EH (cell line): Measurements from ENCODE around the gene PACRGL.

Experiments used
- DNase-seq: peaks from one replicate; pipeline ENCODE4 v3.0.0-alpha.2; 2015; ENCODE audit warnings: low read depth

PACRGL gene

DNA sequence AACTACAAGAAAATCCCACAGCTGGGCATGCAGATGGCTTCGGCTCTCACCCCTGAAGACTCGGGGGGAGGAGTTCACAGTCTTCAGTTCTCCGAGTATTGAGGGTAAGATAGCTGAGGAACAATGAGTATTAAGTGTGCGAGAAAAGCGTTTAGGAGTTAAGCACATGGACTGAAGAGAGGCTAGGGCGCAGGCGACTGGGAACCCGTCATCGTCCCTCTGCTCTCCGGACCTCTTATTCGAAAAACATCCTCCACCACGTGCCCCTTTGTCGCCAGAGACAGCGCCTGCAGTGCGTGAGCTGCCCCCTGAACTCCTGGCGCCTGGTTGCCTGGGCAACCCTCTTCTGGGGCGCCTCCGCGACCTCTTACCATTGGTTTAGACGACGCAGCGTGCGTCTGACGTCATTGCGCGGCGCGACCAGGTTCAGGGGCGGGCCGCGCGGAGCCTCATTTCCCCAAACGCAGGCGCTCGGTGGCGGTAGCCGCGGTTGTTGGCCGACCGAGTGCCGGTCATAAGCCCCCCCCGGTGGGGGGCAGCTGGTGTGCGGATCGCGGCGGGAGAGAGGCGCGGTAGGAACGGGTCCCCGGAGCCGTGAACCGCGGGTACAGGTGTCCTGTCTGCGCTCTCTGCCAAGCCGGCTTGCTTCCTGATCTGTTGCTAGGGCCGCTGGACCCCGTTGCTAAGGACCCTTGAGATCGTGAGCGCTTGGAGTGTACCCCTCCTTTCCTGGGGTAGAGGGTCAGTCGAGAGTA, at the start of gene PACRGL:
Gene PACRGL, plus strand, starts transcription at position 452 of the 755 bp plus-strand sequence. CDS start 4,024 bp downstream, outside the sequence.
- peak; percentile 94 for DNase-seq

DNA sequence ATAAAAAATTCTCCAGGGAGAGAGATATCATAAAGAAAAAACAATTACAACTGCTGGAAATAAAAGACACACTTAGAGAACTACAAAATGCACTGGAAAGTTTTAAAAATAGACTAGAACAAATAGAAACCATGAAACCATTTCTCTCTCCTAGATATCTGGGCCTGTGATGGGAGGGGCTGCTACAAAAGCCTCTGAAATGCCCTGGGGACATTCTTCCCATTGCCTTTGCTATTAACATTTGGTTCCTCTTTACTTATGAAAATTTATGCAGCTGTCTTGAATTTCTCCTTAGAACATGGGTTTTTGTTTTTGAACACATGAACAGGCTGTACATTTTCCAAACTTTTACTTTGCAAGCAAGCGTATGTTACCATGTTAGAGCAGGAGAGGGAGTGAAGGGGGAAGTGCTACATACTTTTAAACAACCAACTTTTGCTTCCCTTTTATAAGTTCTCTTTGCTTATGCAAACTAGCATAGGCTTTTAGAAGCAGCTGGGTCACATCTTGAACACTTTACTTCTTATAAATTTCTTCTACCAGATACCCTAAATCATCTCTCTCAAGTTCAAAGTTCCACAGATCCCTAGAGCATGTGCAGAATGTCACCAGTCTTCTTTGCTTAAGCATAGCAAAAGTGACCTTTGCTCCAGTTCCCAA, 47.9 kb upstream of the PACRGL start:
- DNase-seq, result peak; percentile 16

DNA sequence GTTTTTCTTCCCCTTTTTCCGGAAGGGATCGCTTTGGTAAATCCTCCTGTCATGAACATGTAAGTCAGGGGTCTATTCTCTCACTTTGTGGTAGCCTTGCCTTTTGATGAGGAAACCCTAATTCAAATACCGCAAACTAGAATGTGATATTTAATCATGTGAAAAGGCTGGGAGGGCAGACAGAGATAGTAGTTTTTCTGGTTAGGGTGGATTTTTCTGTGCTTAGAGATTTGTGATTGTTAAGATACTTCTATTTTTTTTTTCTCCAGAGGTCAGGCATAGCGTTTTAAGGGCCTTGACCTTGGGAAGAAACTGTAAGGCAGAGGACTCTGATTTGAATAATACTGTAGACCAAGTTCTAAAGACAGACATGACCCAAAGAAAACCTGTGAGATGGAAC, 41.8 kb upstream of the PACRGL start:
- no peak for DNase-seq

DNA sequence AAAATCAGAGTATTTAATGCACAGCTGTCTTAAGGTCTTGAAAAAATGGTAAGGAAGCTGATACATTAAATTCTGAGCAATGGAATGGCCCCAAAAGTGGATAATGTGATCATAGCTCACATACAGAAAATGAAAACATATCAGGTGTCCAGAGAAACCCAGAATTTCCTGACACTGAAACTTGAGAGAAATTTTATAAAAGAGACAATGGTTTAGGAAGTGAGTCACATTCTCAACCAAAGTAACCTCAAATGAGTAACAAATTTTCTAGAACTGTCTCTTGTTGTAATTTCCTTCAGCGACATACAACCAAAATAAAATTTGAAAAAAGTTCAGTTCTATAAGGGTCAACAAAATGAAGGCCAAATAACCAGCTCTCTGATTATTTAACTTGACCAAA, 37.4 kb upstream of the PACRGL start:
- no peak for DNase-seq

DNA sequence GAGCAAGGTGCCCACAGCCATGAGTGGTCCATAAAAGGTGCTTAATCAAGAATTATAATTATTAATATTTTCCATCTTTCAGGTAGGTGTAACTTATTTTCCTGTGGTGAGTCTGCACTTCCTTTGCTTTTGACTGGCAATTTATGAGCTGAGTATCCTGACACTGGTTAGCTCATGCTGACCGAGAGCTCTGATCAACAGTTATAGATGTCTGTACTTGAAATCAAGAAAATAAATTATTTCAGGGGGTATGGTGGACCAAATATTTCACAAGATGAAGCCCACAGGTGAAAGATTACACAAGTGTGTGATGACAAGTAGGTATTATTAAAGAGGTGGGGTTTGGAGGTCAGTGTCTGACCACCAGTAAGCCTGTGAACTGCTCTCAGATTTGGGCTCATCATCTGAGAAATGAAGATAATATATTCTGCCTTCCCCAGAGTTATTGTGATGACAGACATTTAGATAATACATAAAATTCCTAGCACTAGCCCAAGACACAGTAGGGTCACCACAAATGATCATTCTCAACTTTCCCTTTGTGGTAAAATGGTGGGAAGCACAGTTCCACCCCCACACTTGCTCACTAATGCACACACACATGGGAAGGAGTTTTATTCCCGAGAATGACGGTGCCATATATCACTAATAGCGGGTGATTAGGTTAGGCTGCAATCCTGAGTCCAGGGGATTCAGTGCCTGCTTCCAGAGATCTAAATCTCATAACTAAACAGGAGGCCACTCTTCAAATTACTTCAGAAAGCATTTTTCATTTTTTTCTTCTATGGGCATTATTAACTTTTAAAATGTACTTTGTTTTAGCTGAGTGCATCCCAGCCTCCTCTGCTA, 34.0 kb upstream of the PACRGL start:
- DNase-seq, result no peak

DNA sequence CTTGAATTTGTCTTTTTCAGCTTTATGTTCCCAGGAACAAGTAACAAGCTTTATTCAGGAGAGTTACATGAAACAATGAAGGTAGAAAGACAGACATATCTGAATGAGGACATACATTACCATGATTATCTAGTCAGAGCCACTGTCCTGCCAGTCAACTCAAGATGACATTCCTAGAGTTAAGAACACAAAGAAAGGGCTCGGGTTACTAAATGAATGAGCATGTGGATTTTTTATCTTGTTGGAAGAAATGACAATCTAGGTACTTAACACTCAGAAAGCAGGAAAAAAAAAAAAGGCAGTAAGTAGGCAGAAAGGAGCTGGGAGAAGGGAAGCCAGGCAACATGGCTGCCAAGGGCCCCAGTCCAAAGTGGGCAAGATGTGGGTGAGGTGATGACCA, 28.0 kb upstream of the PACRGL start:
- DNase-seq, result no peak

DNA sequence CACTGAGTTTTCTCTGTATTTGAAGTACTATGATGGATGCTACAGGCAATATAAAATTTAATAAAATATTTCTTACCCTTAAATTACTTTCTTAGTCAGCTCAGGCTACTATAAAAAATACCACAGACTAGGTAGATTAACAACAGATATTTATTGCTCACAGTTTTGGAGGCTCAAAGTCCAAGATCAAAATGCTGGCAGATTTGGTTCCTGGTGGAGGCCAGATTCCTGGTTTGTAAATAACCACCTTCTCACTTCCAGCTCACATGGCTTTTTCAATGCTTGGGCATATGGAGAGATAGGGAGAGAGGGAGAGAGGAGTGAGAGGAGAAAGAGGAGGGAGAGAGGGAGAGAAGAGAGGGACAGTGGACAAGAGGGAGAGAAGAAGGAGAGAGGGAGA, 24.5 kb upstream of the PACRGL start:
- DNase-seq, result no peak

DNA sequence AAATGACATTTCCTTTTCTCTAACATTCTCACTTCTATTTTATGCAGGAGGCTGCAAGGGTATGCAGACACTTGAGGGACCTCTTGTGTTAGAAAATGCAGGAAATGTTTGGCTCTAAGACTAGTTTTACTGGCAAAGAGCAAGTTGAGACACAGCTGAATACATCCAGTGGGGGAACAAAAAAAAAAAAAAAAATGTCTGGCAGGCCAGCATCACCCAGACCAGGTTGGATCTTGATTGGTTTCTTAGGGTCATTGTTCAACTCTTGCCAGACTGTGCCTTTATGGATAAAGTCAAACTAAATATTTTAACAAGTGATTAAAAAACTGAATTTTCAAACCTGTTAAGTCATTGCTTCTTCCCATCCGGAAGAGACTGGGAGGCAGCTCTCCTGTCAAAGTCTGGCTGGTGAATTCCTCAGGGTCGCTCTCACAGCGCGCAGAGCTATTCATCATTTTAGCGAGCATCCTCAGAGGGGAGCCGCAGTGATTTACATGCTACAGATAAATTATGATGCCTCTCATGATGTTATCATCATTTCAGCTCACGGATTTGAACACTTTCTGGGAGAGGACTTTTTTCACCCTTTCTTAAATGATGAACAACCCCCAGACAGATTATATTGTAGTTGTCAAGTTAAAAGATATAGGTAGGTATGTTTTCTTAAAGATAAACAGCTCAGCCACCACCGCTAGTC, 23.6 kb upstream of the PACRGL start:
- no peak for DNase-seq

DNA sequence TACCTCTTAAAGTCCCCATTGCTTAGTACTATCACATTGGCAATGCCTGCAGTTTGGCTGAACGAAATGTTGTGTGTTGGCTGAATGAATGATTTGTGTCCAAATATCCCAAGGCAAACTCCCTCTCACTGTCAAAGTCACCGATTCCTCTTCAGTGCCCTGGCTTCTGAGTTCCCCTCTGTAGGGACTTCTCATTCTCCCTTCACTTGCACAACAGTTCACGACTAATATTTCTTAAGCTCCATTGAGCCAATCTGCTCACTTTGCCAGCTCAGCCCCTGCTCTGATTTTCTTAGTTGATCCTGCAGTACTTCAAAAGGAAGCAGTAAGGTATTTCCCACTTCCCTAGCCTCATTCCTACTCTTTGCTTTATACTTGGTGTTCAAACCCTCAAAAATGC, 21.9 kb upstream of the PACRGL start:
- DNase-seq, result no peak

DNA sequence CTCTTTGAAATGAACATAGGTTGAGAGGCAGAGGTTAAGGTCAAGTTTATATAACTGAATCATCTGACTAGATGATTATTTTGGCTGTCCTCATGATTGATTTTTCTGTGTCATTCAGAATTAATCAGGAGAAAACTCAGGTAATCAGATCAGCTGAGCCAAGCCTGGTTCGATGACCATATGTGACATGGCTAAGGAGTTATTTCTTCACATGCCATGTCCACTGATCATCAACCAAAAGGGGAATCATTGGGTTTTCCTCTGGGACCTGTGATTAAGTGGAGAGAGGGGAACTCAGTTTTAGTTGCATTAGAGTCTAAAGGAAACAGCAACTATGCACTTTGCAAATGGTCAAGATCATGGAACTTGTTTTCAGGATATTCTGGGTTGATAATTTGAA, 20.3 kb upstream of the PACRGL start:
- DNase-seq, result no peak

DNA sequence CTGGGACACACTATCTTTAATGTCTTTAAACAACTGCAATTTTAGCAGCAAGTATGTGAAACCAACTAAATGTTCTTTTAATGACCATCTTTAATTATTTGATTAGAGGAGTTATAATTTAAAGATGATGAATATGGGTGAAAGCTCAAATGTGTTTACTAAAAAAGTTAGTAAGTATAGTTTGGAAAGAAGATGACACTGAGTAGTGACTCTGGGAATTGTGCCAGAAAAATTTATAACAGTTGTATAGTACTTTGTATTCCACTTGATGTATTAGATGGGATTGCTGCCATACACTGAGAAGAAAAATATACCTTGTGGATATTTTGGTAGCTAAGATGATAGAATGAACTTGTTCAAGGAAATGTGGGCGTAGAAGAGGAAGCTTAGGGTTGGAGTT, 19.5 kb upstream of the PACRGL start:
- DNase-seq, result no peak

DNA sequence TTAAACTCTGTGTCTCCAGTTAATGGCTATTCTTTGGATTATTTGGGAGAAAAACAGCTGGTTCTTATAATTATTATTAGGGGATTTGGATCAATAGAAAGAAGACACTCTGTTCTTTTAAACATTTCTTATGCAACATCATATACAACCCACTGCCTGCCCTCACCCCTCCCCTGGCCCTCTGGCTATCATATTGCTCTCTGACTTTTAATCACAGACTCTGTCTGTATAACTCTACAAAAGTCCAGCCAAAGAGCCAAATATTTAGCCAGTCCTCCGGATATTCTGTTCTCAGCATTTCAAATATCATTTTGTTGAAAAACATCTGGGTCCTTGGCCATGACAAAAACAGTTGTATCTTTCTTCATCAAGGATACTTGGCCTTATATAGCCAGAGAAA, 19.0 kb upstream of the PACRGL start:
- DNase-seq, result no peak

DNA sequence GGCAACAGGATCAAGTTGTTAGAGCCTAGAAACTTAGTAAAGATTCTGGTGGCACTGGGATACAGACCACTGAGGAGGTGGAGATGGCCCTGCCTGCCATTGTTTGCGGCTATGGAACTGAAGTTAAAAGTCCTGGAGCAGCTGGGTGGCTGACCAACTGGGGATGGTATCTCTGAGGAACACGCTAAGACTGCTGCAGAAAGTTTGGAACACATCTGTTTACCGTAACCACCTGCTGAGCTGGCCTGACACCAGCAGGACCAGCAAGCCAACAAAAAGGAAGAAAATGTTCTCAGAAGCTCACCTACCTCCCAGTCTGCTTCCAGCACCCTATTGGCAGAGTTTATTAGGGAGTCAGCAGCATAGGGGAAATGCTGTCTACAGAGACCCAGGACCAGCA, 17.4 kb upstream of the PACRGL start:
- no peak for DNase-seq

DNA sequence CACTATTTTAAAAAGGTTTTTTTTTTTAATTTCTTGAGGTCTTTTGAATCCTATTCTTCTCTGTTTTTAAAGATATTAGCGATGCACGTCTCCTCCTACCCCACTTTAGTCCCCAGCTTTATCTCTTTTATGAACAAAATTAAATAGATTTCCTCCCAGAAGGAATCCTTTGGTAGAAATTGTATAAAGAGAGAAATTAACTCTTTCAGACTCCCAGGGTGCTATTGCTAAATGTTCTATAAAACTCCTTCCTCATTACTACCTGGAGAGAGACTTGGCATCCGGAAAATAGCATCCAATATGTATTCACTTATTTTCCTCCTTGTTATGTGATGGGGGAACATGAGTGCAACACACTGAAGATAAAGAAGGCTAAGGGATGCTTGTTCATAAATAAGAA, 16.5 kb upstream of the PACRGL start:
- no peak for DNase-seq

DNA sequence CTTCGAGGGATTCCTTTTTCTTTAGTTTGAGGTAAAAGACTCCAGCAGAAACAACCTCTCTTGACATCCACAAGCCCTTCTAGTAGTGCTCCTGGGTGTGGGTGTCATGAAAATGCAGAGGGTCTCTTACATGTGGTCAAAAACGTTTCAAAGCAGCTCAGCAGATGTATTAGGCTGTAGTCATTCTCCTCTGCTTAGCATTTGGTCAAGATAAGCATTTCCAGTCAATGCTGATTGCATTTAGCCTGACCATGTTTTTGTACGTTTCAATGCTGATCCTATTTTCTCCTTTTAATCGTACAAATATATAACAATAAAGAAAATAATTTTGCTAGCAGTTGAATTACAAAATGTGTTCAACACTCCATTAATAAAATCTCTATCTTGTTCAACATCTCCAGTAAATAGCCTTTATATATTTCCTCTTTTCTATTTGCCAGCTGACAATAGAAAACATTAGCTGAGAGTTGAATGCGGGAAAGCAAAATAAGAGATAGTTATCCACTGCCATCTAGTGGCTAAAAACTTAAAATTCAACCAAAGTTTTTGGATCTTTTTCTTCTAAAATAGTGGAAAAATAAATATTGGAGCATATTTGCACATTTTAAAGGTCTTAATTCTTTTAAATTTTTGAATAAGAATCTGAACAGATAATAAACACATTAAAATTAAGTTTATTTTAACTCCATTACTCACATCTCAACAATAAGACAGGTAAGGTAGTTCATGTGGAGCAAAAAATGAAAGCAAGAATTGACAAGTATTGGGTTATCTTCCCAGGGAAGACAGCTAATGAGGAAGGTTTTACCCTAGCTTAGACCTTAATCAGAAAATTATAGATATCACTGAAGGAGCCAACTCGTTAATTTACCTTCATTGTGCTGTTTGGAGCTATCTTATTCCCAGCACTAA, 15.2 kb upstream of the PACRGL start:
- peak; percentile 37 for DNase-seq

DNA sequence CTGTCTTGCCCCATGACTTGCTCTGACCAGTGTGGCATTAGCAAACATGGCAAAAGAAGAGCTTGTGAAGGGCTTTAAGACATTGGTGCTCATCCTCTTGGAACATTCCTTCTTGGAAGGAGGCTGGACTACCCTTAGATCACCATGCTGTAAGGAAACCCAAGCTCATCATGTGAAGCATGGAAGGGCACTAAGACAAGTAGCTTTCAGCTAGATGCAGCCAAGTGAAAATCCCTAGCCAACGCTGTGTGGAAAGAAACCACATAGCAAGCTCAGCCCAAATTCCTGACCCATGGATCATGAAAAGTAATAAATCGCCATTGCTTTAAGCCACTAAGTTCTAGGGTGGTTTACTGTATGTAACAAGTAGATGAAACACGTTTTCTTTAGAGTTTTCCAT, 12.4 kb upstream of the PACRGL start:
- DNase-seq, result peak; percentile 77

DNA sequence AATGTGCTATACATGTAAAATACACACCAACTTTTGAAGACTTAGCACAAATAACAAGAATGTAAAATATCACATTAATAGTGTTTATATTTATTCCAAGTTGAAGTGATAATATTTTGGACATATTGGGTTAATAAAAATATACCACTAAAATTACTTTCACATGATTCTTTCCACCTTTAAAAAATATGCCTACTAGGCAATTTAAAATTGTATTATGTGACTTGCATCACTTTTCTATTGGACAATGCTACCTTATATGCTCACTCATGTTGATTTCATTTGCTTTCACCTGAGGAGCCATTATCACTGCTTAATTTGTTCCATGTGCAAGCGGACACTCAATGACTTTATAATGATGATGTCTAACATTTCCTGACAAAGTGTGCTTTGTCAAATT, 3.4 kb upstream of the PACRGL start:
- DNase-seq, result no peak

DNA sequence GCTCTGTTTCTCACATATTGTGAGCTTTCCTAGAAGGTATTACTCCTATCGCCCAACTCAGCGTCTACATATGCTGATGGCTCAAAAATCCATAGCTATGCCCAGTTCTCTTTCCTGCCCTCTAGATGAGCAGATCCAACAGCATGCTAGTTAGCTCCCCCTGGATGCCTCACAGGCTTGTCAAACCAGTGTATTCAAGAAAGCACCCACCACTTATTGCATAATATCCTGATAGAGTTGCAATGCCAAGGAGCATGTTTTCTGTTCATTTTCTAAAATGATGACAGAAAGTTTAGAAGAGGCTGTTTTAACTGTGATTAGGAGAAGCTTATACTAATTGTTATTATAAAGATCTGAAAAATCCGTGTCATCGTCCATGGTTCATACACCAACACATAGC, 1.9 kb upstream of the PACRGL start:
- DNase-seq, result peak; percentile 9

DNA sequence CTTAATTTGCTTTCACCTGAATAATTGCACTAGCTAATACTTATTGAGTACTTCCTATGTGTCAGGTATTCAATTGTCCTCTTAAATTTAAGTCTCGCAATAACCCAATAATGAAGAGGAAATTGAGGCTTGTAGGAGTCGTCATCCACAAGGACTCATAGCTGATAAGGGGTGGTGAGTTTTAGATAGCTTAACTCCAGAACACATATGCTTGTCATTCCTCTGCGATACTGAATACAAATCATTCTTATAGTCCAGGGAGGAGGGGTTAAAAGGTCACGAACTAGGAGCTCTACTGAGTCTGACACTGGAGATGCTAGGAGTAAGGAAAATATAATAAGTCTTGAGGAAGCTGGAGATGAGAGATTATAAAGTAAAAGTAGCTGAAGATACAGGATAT, 1.4 kb upstream of the PACRGL start:
- no peak for DNase-seq

DNA sequence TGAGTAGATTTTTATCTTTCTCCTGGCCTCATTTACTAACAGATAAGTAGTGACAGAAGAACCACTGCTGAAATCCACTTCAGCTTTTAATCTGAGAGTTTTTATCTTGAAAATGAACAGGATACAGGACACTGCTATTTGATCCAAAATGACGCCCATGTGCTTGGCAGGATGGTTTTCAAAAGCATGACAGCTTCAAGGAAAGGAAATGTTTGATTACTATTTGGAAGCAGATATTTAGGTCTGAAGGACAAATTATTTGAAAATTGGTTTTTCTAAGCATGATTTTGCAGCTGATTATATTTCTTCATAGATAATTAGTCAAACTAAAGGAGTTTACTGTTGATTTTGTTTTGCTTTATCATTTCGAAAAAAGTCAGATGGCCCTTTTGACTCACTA, 11.1 kb downstream of the PACRGL start:
- no peak for DNase-seq

DNA sequence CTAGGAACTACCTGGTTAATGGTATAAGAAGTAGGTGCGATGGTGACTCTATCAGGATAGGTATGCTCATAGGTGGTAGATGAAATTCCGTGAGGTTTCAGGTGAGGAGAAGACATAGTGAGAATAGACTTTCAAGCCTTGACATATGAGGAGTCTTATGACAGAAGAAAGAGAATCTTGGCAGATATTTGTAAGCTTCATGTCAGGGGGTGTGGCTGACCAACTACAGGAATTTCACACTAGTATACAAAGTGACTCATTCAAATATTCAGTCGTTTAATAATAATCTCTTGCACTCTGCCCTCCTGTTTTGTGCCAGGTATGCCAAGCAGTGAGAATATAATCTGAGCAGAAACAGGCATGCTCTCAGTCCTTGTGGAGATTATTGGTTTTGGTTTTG, 22.8 kb downstream of the PACRGL start:
- peak; percentile 16 for DNase-seq
